ENCODE data around the gene TMPRSS2. TPM values are rescaled to one million over a fixed set of nuclear protein-coding genes. Genes with fewer than 3 reads are reported as not detected.

TMPRSS2 gene
- total and polyA plus RNA-seq, 9 of the 15 experiments (the other 6 are each of a cell fraction or from before 2014, with no cell fraction given) = 0.20 TPM; not detected in 8

GRCh38 chr21:41511858-41512257 is 3.9 kb upstream of the TMPRSS2 start:
- WGBS (ENCODE audit: insufficient coverage, low coverage, missing lambda C conversion rate) = 2% methylated on average over 7 of the region's 7 CpGs
- in situ Hi-C loops (cut with MboI) (no loop called here), intact Hi-C loops (cut with micrococcal nuclease) (no loop called here)
- Histone ChIP-seq H3K4me2 (ENCODE audit: insufficient read depth, low read length) (no peak overlapping the region), H3K9me3 (replicated peaks; ENCODE audit: control insufficient read depth, insufficient read depth, low read depth, low read length) (no peaks in the 10 kb centered on the region), H2AFZ (ENCODE audit: low read depth, low read length) (no peak overlapping the region), H3K27me3 (ENCODE audit: control insufficient read depth in 2 of 2, insufficient read depth in 2 of 2, low read length in 2 of 2) (peaks cover 7 to 9% of the 10 kb centered on the region in 2 experiments; a peak in 3 of 5 replicates), H4K20me1 (replicated peaks; ENCODE audit: control insufficient read depth, insufficient read depth, low read length) (peaks cover 2% of the 10 kb centered on the region; the same call in 1 of the 2 replicates), H3K4me1 (replicated peaks in 1 of 2; ENCODE audit: control insufficient read depth in 2 of 2, insufficient read depth in 2 of 2, low read length in 2 of 2) (peaks cover 0 to 3% of the 10 kb centered on the region in 2 experiments; a peak in 1 of 5 replicates), H3K27ac (ENCODE audit: extremely low read depth, low read depth, low read length) (no peak overlapping the region), H3K4me3 (no peak overlapping the region), H3K9ac (ENCODE audit: insufficient read depth in 1 of 2, low read depth in 2 of 2, low read length in 2 of 2) (no peak overlapping the region), H3K79me2 (ENCODE audit: control insufficient read depth, insufficient read depth, low read length) (no peaks in the 10 kb centered on the region), H3K36me3 (ENCODE audit: control insufficient read depth, insufficient read depth, low read length) (no peaks in the 10 kb centered on the region), H3K9me1 (ENCODE audit: control insufficient read depth, insufficient read depth, low read length) (no peaks in the 10 kb centered on the region)
- no peak for FAIRE-seq
- DNase-seq (ENCODE audit: extremely low read depth in 1 of 4, low spot score in 3 of 4) = no peak
- ChIA-PET CTCF (ENCODE audit: low intra/inter-chr PET ratio) (no interaction called here), POLR2A (no interaction called here)
- TF ChIP-seq POLR2AphosphoS2 (IDR thresholded peaks at IDR 0.05; ENCODE audit: low read length) (no peak), TCF3 (CRISPR knock-in tag; IDR thresholded peaks at IDR 0.05) (no peak), ZNF561 (CRISPR knock-in tag; conservative IDR thresholded peaks at IDR 0.05) (no peak), ZNF57 (CRISPR knock-in tag; IDR thresholded peaks at IDR 0.05) (no peak), TAF9B (IDR thresholded peaks at IDR 0.05; ENCODE audit: partially characterized antibody) (no peak), ZNF124 (CRISPR knock-in tag; IDR thresholded peaks at IDR 0.05) (no peak)
- ATAC-seq = no peak
- no TSS peak for BruUV-seq (replicated peaks)

- no peaks in the 10 kb centered on the region for H3K9me1 ChIP-seq (ENCODE audit: control insufficient read depth, insufficient read depth, low read length)
- FAIRE-seq (no peak), DNase-seq (ENCODE audit: extremely low read depth in 1 of 4, low spot score in 3 of 4) (no peak), ATAC-seq (no peak)
- ChIA-PET POLR2A (no interaction called here), CTCF (ENCODE audit: low intra/inter-chr PET ratio) (no interaction called here)
- H4K20me1 ChIP-seq (replicated peaks; ENCODE audit: control insufficient read depth, insufficient read depth, low read length) = peaks cover 4% of the 10 kb centered on the region; the same call in 1 of the 2 replicates
- 0% methylated on average over 2 of the region's 2 CpGs for WGBS (ENCODE audit: insufficient coverage, low coverage, missing lambda C conversion rate)
- no peaks in the 10 kb centered on the region for H3K79me2 ChIP-seq (ENCODE audit: control insufficient read depth, insufficient read depth, low read length)
- H3K4me1 ChIP-seq (replicated peaks in 1 of 2; ENCODE audit: control insufficient read depth in 2 of 2, insufficient read depth in 2 of 2, low read length in 2 of 2) = peaks cover 0 to 3% of the 10 kb centered on the region in 2 experiments; a peak in 1 of 5 replicates
- H3K9me3 ChIP-seq (replicated peaks; ENCODE audit: control insufficient read depth, insufficient read depth, low read depth, low read length) = no peaks in the 10 kb centered on the region
- H3K9ac ChIP-seq (ENCODE audit: insufficient read depth in 1 of 2, low read depth in 2 of 2, low read length in 2 of 2) = no peak overlapping the region
- no peaks in the 10 kb centered on the region for H3K36me3 ChIP-seq (ENCODE audit: control insufficient read depth, insufficient read depth, low read length)
- no peak overlapping the region for H3K27ac ChIP-seq (ENCODE audit: extremely low read depth, low read depth, low read length)
- H3K4me2 ChIP-seq (ENCODE audit: insufficient read depth, low read length) = no peak overlapping the region
- H3K4me3 ChIP-seq = no peak overlapping the region
- H2AFZ ChIP-seq (ENCODE audit: low read depth, low read length) = no peak overlapping the region
- no peak for TF ChIP-seq JUNB (CRISPR knock-in tag; conservative IDR thresholded peaks at IDR 0.05)
- TF ChIP-seq POLR2B (IDR thresholded peaks at IDR 0.05; ENCODE audit: low read depth, partially characterized antibody) = no peak
- no peak for TF ChIP-seq TFAP4 (CRISPR knock-in tag; IDR thresholded peaks at IDR 0.05; ENCODE audit: borderline replicate concordance)
- TF ChIP-seq ZNF75A (CRISPR knock-in tag; IDR thresholded peaks at IDR 0.05) = no peak
- no peak for TF ChIP-seq FUS (optimal IDR thresholded peaks at IDR 0.05; ENCODE audit: low read depth, low read length)
- TF ChIP-seq THAP7 (CRISPR knock-in tag; IDR thresholded peaks at IDR 0.05) = no peak
- no peak for TF ChIP-seq KLF1 (tag; IDR thresholded peaks at IDR 0.05)
- TF ChIP-seq ZNF146 (CRISPR knock-in tag; IDR thresholded peaks at IDR 0.05; ENCODE audit: unreplicated experiment) = no peak
- H3K27me3 ChIP-seq (ENCODE audit: control insufficient read depth in 2 of 2, insufficient read depth in 2 of 2, low read length in 2 of 2) = peaks cover 19 to 20% of the 10 kb centered on the region in 2 experiments; a peak in 4 of 5 replicates
- intact Hi-C loops (cut with micrococcal nuclease) (no loop called here), in situ Hi-C loops (cut with MboI) (no loop called here)
- BruUV-seq (replicated peaks) = no TSS peak
Measured at GRCh38 chr21:41510500-41510899, 2.5 kb upstream of the TMPRSS2 start.
